Activated effector memory CD4-positive, alpha-beta T cell treated with Interleukin-2 at 50 U/mL for 16 hours (primary cell): ENCODE measurements around the gene MAN1C1.
A peak's percentile ranks its signal among the peaks of the same experiment; 100 is the strongest.
"Not testable (repeated sequence)": the region's sequence is repeated elsewhere in the genome, so short reads cannot be mapped to it uniquely, and the experiment has no call there.

Experiments used
- DNase-seq: peaks from one replicate; pipeline ENCODE4 v3.0.0-alpha.2; 2020

MAN1C1 gene

DNA sequence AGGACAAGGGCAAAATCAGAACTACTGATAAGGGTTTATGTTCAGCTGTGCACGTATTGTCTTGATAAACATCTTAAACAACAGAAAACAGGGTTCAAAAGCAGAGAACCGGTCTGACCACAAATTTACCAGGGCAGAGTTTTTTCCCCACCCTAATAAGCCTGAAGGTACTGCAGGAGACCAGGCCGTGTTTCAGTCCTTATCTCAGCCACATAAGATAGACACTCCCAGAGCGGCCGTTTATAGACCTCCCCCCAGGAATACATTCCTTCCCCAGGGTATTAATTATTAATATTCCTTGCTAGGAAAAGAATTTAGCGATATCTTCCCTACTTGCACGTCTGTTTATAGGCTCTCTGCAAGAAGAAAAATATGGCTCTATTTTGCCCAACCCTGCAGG lies 19.6 kb downstream of the MAN1C1 start:
- DNase-seq: not testable (repeated sequence)

DNA sequence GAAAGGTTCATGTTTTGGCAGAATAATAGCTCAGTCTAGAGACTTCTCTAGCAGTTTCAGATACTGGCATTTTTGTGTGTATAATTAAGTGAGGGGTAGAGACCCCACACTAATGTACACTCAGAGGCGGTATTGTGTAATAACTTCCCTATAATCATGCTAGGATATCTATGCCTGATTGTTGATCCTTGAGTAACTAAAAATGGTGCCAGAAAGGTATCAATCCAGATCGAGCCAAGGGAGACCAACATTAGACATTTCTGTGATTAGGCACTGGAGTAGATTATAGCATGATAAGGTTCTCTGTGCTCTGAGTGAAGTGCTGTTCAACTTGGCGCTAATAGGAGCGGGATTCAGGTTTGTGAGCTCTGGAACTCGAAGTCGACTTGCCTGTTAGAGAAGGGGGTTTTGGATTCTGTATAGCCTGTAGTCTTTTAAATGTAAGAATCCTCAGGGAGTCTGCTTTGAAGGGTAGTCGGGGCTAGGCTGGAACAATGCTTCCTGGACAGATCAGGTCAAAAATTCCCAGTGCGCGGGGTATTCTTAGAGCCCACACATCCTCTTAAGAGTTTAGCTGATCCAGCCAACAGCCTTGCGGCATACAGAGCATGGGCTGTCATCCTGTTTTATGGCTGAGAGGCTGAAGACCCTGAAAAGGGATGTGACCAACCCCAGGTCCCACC lies 24.2 kb downstream of the MAN1C1 start:
- no peak for DNase-seq

DNA sequence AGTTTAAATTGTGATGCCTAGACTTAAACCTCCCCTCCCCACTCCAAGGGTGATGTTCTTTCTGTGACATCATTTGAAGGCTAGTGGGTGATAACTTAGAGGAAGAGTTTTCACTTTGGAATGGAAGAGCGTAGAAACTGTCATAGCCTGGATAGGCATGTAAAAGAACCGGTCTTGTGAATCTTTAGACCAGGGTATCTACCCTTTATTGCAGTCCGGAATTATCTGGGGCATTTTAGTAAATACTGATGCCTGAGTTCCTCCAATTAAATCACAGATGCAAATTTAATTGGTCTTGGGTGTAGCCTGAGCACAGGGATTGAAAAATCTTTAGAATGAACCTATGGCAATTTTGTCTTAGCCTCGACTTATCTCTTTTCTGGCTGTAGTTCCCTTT lies 24.7 kb downstream of the MAN1C1 start:
- no peak for DNase-seq

DNA sequence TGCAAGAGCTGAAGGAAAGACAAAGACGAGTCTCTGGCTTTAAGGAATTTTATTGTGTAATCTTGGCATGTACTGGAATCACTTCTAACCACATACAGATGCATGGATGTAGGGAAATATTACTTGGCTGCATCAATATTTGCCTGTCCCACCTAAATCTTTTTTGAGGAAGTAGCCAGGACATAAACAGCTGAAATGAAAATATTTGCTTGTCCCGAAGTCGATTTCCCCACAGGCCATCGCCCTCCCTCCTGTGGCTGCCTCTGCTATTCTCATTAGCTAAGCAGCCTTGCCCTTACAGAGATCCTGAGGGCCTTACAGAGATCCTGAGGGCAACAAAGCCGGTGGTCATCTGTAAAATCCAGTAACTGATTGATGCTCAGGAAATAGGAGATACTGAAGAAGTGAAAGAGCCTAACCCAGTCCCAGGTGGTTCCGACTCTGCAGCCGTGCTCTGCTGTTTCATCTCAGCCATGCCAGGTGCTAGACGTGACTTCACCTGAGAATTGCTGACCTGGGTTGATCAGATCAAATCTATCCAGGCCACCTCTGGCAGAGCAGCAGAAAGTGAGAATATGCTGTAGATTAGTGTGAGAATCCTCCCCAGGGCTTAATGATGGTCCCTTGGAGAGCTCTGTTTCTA lies 25.5 kb downstream of the MAN1C1 start:
- no peak for DNase-seq

DNA sequence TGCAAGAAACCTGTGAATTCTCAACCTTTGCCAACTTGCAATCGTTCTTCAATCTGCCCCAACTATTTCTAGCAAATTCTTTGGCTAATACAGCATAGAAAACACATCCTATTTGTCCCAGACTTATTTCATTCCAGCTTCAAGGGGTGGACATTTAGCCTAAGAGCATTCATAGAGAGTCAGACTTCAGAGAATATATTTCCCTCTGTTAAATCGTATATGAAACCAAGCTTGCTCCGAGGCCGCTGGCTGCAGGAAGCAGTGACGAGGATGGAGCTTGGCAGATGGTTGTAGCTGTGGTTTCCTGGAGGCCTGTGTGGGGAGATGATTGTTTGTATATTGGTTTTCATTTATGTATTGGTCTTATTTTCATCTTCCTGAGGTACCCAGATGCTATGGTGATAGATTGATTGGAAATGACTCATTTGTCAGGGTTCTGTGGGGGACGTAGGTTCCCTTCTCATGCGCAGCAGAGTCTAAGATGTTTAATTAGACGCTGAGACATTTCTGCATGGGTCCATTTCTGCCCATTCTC lies 26.1 kb downstream of the MAN1C1 start:
- peak; percentile 52 for DNase-seq

DNA sequence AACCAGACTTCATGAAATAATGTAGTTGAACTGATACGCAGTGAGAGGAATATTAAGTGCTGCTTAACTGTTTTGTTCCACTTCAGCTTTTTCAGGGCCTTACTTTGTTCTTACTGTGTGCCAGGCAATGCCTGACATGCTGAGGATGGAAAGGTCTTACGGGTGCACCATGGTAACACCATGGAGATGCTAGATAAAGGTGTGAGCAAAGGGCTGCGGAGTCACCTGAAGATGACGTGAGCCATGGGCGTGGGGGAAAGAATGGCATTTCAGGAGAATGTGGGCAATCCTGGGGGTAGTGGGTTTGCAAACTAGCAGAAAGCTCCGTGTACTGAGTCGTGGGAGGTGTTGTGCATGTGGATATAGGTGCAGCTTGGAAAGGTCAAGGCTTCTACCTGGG lies 27.3 kb downstream of the MAN1C1 start:
- no peak for DNase-seq

DNA sequence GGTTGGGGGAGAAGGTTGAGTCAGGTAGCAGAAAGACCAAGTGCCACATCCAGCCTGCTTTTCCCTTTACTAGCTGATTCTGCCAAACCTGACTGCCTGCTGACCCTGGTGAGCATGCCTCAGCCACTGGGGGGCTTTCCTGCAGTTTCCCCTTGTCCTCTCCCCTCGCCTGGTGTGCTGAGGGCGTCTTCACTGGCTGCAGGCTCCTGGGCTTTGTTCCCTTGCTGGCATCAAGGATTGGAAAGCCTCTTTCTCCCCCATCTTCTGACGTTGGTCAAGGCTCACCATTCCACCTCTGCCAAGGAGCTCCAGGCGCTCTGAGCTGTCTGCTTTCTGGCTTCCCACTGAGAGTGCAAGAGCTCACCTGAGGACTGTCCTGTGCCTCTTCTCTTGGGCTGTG lies 28.4 kb downstream of the MAN1C1 start:
- DNase-seq: no peak

DNA sequence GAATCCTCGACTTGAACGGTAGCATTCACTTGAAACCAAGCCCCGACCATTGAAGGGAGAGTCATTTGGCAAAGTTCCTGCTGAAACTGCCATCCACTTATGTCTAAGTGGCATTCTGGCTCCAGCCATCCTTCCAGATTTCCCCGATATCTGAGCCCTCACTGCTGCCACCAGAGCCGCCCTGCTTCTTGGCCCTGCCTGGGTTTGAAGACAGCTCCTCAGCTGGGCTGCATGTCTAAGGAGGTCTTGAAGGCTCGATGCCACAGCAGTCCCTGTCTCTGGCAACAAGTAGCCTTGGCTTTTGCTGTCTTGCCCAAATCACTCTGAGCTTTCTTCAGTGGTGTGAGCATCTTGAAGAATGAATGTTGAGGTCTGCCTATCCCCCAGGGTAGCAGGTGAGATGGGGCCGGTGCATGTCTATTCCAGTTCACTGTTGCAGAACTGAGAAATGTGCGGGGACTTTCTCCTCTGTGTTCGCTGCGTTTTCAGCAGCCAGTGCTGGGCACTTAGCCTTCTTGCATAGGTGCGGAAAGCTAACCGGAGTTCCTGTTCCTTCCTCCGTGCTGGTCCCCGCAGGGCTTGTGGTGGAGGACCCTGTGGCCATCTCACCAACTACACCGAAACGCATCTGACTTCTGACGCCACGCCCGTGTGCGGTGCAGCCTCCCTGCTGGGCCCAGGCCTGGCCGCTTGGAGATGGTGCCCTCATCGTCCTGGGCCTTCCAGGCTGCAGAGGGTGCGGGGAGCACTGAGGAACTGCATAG lies 29.2 kb downstream of the MAN1C1 start:
- DNase-seq: no peak

DNA sequence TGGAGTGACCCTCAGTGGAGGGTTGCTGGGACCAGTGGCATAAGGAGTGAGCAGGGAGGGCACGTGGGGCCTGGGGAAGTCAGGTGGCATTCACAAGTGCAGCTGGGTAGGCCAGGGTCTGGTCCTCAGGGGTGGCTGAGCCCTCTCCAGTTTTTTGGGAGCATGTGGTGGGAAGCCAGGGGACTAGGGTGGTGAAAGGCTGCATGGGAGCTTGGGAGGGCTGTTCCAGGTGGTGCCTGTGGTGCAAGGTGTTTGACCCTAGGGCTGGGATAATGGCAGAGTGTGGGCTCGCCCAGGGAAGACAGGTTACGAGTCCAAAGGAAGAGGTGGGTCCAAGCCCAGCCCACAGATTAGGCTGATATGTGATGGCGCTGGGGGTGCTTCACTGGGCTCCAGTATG lies 30.5 kb downstream of the MAN1C1 start:
- no peak for DNase-seq

DNA sequence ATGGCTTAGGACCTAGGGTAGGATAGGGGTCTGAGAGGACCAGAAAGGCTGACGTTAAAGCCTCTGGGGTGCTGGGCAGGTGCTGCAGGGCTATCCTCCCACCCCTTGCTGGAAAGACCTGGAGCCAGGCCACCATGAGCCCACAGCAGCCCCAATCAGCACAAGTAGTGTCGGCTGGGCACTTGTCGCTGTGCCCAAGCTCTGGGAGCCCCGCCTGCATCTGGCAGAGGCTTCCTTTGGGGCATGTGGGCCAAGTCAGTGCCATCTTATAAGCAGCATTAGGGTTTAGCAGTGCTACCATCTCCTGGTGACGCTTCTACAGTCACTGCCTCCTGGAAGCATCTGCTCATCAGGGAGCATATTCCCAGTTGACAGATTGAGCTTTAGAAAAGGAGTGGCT lies 31.3 kb downstream of the MAN1C1 start:
- DNase-seq: no peak

DNA sequence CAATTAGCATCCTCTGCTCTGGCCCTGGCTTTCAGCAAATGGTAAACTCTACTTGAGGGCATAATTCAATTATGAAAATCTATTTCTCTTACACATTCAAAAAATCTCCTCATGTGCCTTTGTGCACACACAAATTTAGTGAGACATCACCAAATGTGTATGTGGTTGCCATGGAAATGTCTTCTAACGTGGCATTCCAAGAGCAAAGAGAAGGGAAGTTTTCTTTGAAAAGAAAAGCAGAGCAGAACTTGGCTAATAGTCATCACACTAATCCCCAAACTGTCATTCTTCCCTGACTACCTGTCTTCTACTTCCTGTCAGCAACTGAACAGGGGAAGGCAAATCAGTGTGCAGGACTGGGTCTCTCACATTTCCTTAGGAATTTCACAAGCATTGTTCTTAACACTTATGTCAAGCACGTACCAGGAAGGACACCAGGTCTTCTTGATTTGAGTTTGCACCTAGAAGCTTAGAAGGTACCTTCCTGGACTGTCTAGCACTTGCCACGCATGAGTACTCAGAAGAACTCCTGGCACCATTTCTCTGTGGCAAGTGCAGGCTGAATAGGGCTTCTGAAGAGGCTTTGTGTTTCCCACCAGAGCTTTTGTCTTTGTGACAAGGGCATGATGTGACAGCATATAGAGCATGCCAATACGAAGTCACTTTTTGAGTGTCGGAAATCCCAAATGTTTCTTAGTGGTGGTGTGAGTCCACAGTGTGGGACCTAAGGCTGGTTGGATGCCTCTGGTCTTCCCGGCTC lies 32.3 kb downstream of the MAN1C1 start:
- no peak for DNase-seq

DNA sequence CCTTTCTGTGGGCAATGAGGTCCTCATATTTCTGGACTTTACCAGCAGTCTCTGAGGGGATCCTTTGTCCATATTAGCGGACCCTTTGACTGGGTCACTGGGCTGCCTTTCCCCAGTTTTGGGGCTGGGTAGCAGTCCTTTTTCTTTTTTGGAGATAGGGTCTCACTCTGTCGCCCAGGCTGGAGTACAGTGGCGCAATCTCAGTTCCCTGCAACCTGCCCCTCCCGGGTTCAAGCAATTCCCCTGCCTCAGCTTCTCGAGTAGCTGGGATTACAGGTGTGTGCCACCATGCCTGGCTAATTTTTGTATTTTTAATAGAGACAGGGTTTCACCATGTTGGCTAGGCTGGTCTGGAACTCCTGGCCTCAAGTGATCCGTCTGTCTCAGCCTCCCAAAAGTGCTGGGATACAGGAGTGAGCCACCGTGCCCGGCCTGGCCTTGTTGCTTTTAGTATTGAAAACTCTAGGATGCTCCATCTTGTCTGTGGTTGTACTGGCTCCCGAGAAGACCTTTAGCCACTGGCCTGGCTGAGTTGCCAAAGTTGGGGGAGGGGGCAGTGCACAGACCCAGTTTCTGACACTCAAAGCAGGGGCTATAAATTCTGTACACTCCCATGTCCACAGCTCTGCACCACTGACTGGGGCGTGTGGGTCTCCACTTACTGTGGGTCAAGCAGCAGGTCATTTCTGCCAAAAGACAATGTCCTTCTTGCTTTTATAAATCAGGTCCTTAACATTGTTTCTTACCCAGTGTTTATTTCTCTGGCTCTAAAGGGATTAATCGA lies 33.1 kb downstream of the MAN1C1 start:
- no peak for DNase-seq

DNA sequence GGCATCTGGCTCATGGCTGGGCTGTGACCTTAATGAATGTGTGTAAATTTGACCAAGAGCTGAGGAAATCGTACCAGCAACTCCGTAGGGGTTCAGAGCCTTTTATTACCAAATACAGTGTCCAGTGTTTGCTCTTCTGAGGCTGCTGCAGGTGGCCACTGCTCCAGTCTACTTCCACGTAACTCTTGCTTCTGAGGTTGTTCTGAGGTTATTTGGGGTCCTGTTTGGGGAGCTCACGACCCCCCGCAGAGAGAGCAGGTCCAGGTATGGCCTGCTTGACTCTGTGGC lies 33.6 kb downstream of the MAN1C1 start:
- DNase-seq: no peak

DNA sequence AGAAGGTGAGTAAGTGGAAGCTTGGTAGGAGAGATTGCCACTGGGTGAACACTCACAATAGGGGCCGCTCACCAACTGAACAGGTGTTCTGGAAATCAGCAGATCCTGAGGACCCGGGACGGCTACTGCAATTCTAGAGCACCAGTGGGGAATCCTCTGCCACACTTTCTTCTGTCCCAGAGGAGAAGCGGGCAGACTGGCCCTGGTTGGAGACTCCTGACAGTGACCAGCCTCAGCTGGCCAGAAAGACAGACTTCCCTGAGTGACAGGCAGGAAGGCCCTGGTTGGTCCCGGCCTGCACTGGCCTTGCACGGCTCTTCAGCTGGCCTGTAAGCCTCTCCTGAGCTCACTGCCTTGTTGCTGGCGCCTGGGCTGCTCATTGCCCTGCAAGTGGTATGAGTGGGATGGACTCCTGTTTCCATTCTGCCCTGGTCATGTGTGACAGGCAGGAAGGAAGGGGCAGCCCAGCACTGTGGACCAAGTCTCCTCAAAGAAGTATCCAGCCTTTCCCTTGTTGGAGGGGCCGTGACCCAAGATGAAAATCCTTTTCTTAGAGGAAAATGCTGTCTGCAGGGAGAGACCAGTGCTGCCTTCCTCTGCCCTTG lies 34.5 kb downstream of the MAN1C1 start:
- DNase-seq: no peak

DNA sequence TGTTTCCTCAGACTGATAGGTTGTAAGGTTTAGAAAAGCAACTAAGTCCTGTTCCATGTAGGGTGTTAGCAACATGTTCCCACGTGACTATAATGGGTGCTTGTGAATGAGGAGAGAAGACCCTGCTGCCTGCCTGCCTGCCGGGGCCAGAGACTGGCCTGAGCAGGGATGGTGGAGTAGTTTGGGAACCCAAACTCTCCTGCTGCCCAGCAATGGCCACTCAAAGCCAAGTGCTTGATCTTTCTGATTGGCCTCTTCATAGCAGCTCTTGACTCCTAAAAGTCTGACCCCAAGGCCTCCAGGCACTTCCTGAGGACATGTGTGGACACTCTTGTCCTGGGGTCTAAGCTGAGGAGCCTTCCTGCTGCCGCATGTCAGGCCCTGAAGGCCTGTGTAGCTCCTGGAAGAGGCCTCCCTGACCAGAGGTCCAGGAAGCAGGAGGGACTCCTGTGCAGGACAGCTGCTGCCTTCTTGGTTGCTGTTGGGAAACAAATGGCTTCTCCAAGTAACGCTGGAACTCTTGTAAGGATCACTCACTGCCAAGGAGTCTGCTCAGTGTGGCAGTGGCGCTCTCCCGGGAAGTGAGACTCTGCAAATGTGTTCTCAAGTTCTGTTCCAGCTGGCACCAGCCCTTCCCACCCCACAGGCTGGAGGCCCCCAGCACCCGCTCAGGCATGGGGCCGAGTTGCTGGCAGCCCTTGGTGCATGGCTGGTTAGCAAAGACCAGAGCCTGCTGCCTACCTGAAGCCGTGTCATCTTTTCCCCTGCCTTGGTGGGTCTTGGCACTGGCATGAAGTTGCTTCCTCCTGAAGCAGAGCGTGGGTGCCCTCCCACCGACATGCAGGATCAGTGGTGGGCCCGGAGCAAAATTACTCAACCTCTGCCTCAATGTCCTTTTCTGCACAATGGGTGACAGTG lies 35.5 kb downstream of the MAN1C1 start:
- no peak for DNase-seq

DNA sequence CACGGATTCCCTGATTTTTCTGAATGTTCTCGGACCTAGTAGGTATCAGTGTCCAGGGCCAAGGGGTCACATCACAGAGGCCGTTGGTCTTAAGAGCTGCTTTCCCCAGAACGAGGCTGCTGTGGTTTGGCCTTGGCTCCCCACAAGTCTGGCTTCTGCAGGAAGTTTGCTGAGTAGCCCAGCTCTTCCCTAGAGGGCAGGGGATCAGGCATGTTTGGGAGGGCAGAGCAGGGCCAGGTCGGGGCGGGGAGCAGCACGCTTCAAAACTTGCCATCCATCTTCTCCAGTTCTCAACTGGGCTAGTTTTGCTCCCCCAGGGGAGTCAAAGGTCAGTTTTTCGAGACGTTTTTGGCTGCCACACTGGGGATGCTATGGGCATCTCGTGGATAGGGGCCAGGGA lies 37.0 kb downstream of the MAN1C1 start:
- no peak for DNase-seq

DNA sequence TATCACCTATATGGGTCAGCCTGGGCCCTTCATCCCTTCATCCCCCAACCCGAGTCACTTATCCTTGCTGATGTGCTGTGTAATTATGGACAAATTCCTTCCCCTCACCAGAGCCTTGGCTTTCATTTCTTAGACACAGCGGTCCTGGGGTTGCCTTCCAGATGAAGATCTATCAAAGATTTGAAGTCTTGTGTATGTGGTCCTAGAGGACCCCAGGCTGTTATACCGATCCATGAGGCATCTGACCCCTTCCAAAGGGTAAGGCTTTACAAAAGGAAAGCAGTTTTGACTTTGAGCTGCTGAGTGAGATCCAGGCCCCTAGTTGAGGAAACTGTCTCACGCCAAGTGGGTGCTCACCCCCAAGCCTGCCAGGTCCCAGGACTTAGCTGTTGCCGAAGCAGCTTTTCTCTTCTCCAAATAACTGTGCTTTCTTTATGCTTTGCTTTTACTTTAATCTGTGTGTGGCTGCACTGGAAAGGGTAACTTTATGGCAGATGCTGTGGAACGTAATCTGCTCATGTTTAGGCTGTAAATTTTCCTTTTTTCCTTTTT lies 37.6 kb downstream of the MAN1C1 start:
- DNase-seq: no peak

DNA sequence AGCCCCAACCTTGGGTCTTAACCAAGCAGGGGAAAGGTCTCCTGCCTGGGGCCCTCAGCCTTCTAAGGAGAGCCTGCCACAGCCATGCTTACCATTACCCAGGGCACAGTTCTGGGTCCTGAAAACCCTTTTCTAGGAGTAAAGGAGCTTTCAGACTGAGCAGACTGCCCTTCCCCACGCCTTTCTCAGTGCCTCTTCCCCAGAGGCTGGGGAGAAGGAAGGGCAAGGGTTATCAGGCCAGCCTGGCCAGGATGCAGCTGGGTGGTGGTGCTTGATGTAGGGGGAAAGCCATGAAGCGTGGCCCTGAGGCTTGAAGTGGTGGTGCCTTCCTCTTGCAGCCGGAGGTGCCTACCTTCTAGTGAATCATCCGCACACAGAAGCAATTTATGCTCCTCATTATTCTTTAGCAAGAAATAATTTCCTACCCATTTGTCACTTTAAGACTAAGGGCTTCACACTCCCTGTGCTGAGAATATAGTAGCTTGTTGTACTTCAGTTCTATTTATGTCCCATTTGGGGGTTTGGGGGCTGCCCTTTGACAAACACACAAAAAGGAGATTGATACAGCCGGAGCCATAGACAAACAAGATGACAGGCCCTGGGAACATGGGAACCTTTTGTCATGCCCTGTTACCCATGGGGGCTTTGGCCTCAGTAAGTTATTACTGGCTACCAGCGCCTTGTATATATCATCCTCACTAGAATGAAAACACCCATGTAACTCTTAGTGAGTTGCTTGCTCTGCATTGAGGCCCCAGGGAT lies 40.7 kb downstream of the MAN1C1 start:
- DNase-seq: no peak

DNA sequence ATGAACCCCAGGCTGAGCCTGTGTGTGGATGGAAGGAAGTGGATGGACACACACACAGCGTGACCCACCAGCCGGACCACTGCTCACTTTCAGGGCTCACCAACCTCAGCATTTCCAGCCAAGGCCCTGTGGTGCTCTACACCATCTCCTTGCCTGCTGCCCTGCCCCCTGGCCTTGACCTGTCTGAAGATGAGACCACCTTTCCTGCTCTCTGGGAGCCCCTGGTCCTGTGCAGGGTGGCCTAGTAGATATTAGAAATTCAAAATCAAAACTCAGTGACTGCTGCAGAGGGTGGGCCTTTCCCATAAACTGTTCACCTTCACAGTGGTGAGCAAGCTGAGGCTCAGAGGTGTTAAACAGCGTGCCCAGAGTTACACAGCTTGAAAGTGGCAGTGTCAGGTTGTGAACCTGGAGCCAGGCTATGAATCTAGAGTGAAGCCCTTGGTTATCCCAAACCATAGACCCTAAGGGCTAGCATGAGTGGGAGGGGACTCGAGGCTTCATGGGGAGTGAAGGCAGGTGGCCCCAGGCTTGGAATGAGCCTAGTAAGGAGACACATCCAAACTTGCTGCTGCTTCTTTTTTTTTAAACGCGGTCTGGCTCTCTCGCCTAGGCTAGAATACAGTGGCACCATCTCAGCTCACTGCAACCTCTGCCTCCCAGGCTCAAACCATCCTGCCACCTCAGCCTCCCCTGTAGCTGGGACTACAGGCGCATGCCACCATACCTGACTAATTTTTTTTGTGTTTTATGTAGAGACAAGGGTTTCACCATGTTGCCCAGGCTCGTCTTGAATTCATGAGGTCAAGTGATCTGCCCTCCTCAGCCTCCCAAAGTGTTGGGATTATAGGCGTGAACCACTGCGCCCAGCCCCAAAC lies 41.5 kb downstream of the MAN1C1 start:
- no peak for DNase-seq
